Measurements from ENCODE around the gene GOT2. TPM values are rescaled to one million over a fixed set of nuclear protein-coding genes. Genes with fewer than 3 reads are reported as not detected.

GOT2 gene
- total and polyA plus RNA-seq, 2 of the 8 experiments (the other 6 are each of a cell fraction or from before 2014, with no cell fraction given): 62.9 to 223 TPM

DNA sequence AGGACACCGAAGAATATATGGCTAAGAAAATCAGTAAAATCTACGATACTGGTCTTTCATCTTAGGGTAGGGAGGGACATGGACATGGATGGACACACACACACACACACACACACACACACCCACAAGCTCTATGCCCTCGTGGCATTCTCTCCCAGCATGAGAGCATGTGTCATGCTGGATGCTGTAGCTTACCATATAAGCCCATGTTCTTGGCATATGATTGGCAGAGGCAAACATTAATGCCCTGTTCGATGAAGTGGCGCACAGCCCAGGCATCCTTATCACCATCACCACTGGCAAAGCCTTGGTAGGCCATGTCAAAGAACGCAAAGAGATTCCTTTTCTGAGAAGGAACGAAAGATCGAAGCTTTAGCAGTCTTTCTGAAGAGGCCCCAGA lies 17.6 kb downstream of the GOT2 start:
- CTCF ChIA-PET (ENCODE audit: partially characterized antibody): interaction anchor here (0.5 to 0.9 kb wide), 2 partner anchors 40 to 110 kb away, joined by 4 to 5 read pairs; no protein-coding TSS in a partner anchor
- Histone ChIP-seq H2AFZ (ENCODE audit: low read length) (no peak overlapping the region), H2BK120ac (replicated peaks; ENCODE audit: low read depth, low read length) (no peak overlapping the region), H4K20me1 (replicated peaks in 1 of 2; ENCODE audit: control insufficient read depth in 1 of 2, insufficient read depth in 2 of 2, low read length in 2 of 2) (peaks cover 0 to 7% of the 10 kb centered on the region in 2 experiments), H2AK5ac (ENCODE audit: low read depth, low read length) (no peak overlapping the region), H3K23me2 (ENCODE audit: low read depth, low read length) (no peaks in the 10 kb centered on the region), H3K18ac (ENCODE audit: extremely low read depth, low read length) (no peak overlapping the region), H2BK5ac (ENCODE audit: low read depth, low read length) (no peak overlapping the region), H3K23ac (ENCODE audit: insufficient read length) (no peak overlapping the region), H4K8ac (ENCODE audit: extremely low read depth, insufficient read depth, low read length) (no peak overlapping the region), H2BK20ac (ENCODE audit: low read length) (no peak overlapping the region), H3K79me2 (ENCODE audit: control insufficient read depth in 1 of 2, insufficient read depth in 2 of 2, low read length in 2 of 2) (no peaks in the 10 kb centered on the region), H3K27ac (ENCODE audit: low read depth, low read length) (no peak overlapping the region), H3K4me1 (replicated peaks in 1 of 4; ENCODE audit: control insufficient read depth in 3 of 4, insufficient read depth in 4 of 4, low read length in 3 of 4) (no peaks in the 10 kb centered on the region), H3K4me2 (ENCODE audit: insufficient read depth in 1 of 2, low read depth in 2 of 2, low read length in 2 of 2) (no peak overlapping the region), H4K91ac (replicated peaks; ENCODE audit: insufficient read length, low read length) (no peak overlapping the region), H3K14ac (ENCODE audit: insufficient read length) (no peak overlapping the region), H3K27me3 (replicated peaks in 1 of 4; ENCODE audit: control insufficient read depth in 3 of 4, extremely low read depth in 1 of 4, insufficient read depth in 3 of 4, low read length in 3 of 4) (no peaks in the 10 kb centered on the region), H2BK12ac (ENCODE audit: low read depth, low read length) (no peak overlapping the region), H3K9me3 (ENCODE audit: insufficient read depth in 2 of 2, low read depth in 1 of 2, low read length in 1 of 2) (no peaks in the 10 kb centered on the region), H3K4me3 (ENCODE audit: extremely low read depth in 1 of 4, insufficient read depth in 2 of 4, low read depth in 3 of 4, low read length in 4 of 4) (no peak overlapping the region), H4K5ac (ENCODE audit: insufficient read length, low read depth, low read length) (no peak overlapping the region), H2BK15ac (ENCODE audit: low read length) (no peak overlapping the region), H3K9ac (replicated peaks in 1 of 4; ENCODE audit: extremely low read depth in 1 of 4, low read depth in 3 of 4, low read length in 3 of 4) (no peak overlapping the region), H3K56ac (replicated peaks; ENCODE audit: insufficient read length, low read depth, low read length) (no peak overlapping the region), H3K36me3 (ENCODE audit: control insufficient read depth in 2 of 4, insufficient read depth in 4 of 4, low read length in 3 of 4) (peaks cover 22 to 84% (median 52%) of the 10 kb centered on the region in 4 experiments), H3K79me1 (ENCODE audit: low read depth, low read length) (no peaks in the 10 kb centered on the region; the same call in 1 of the 2 replicates), H3K4ac (replicated peaks; ENCODE audit: insufficient read length, low read depth, low read length) (no peak overlapping the region)
- POLR2A ChIA-PET (ENCODE audit: partially characterized antibody): no interaction called here
- FAIRE-seq (no peak), DNase-seq (ENCODE audit: low read depth in 1 of 2, low spot score in 2 of 2) (no peak)
- WGBS, 2 experiments (ENCODE audit: extremely low coverage in 1 of 2, insufficient coverage in 1 of 2, insufficient read length in 1 of 2, insufficient replicate concordance in 2 of 2, low coverage in 1 of 2, low lambda C conversion rate in 2 of 2, missing lambda C conversion rate in 1 of 2): 95% methylated on average over 8 of the region's 8 CpGs; no CpG with 5 or more reads in 1 of the 2 experiments
- no peak for TF ChIP-seq TBP (IDR thresholded peaks at IDR 0.05; ENCODE audit: low read depth, low read length)
- TF ChIP-seq SP4 (IDR thresholded peaks at IDR 0.05; ENCODE audit: low read length): no peak
- no peak for TF ChIP-seq CREB1 (IDR thresholded peaks at IDR 0.05)
- no peak for TF ChIP-seq KDM4A (IDR thresholded peaks at IDR 0.05; ENCODE audit: low read depth, low read length, severe bottlenecking)
- no peak for TF ChIP-seq SUZ12 (IDR thresholded peaks at IDR 0.05; ENCODE audit: low read length)
- no peak for TF ChIP-seq GABPA (IDR thresholded peaks at IDR 0.05; ENCODE audit: borderline replicate concordance, insufficient read depth, low read length)
- TF ChIP-seq BCL11A (IDR thresholded peaks at IDR 0.05; ENCODE audit: low read depth in 2 of 2, low read length in 2 of 2): no peak
- TF ChIP-seq PHF8 (conservative IDR thresholded peaks at IDR 0.05; ENCODE audit: low read depth, low read length): no peak
- TF ChIP-seq POLR2AphosphoS5 (IDR thresholded peaks at IDR 0.05; ENCODE audit: low read depth, low read length): no peak
